ENCODE measurements around the gene KRTAP12-1.

DNA sequence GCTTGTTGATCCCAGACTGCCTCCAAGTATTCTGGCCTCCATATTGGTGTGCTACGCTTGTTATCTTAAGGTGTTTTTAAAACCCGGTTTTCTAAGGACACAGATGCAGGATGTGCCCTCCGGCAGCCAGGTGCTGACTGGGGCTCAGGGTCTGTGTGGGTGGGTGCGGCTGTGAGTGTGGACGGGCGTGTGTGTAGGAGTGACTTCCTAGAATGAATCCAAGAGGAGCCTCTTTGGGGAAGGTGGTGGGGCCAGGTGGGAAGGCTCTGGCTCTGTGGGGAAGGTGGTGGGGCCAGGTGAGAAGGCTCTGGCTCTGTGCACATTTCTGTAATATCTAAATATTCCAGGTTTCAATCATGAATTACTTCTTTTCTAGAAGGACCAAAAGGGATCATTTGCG, 42.2 kb upstream of the KRTAP12-1 start:
- TF ChIP-seq, protein P1, sequence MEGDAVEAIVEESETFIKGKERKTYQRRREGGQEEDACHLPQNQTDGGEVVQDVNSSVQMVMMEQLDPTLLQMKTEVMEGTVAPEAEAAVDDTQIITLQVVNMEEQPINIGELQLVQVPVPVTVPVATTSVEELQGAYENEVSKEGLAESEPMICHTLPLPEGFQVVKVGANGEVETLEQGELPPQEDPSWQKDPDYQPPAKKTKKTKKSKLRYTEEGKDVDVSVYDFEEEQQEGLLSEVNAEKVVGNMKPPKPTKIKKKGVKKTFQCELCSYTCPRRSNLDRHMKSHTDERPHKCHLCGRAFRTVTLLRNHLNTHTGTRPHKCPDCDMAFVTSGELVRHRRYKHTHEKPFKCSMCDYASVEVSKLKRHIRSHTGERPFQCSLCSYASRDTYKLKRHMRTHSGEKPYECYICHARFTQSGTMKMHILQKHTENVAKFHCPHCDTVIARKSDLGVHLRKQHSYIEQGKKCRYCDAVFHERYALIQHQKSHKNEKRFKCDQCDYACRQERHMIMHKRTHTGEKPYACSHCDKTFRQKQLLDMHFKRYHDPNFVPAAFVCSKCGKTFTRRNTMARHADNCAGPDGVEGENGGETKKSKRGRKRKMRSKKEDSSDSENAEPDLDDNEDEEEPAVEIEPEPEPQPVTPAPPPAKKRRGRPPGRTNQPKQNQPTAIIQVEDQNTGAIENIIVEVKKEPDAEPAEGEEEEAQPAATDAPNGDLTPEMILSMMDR (IDR thresholded peaks at IDR 0.05; ENCODE audit: insufficient read depth, low read depth, low read length): no peak
- TF ChIP-seq EZH2 (IDR thresholded peaks at IDR 0.05; ENCODE audit: insufficient read depth, low read length): no peak
